ENCODE results near the gene CCDC9. TPM values are rescaled to one million over a fixed set of nuclear protein-coding genes. Genes with fewer than 3 reads are reported as not detected.

The CCDC9 gene
- total RNA-seq: 8.3 and 9.3 TPM in 2 replicates

DNA sequence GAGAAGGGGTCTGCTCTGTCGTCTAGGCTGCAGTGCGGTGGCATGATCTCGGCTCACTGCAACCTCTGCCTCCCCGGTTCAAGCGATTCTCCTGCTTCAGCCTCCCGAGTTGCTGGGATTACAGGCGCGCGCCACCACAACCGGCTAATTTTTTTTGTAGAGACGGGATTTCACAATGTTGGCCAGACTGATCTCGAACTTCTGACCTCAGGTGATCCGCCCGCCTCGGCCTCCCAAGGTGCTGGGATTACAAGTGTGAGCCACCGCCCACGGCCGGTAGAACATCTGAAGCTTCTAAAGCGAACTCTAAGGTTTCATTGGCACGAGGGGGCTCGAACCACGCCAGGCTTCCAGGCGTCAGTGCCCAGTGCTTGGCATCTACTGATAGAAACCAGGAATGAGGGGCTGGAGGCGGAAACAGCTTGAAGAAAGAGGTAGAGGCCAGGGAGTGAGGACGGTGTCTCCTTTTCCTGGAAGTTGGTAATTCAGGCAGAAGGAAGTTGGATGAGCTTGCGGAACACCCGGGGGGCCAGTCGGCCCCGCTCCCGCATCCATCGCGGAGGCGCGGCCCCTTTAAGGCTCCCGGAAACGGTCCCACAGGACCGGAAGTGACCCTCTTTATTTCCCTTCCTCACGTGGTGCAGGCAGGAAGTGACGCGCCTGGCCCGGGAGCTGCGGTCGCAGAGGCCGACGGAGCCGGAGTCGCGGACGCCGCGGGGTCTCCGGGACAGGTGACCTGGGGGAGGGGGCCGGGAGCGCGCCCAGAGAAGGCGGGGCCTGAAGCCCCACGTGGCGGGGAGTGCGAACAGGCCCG is at the start of gene CCDC9:
Gene CCDC9, plus strand, starts transcription at position 647 of the 814 bp plus-strand sequence. CDS start 1,876 bp downstream, outside the sequence.

DNA sequence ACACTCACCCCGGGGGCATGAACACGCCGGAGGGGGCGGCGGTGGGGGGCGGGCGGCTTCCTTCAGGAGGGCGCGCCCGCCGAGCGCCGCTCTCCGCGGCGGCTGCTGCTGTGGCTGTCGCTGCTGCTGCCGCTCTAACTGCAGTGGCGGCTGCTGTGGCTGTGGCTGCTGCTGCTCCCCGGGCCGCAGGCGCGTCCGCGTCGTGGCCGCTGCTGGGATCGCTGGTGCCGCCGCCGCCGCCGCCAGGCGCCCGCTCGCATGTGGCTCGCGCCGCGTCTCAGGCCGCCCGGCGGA is 25.5 kb upstream of the CCDC9 start, which contains the start of gene BBC3:
Gene BBC3, minus strand, starts transcription at position 279 of the 294 bp plus-strand sequence. CDS start 2,768 bp downstream, outside the sequence.

DNA sequence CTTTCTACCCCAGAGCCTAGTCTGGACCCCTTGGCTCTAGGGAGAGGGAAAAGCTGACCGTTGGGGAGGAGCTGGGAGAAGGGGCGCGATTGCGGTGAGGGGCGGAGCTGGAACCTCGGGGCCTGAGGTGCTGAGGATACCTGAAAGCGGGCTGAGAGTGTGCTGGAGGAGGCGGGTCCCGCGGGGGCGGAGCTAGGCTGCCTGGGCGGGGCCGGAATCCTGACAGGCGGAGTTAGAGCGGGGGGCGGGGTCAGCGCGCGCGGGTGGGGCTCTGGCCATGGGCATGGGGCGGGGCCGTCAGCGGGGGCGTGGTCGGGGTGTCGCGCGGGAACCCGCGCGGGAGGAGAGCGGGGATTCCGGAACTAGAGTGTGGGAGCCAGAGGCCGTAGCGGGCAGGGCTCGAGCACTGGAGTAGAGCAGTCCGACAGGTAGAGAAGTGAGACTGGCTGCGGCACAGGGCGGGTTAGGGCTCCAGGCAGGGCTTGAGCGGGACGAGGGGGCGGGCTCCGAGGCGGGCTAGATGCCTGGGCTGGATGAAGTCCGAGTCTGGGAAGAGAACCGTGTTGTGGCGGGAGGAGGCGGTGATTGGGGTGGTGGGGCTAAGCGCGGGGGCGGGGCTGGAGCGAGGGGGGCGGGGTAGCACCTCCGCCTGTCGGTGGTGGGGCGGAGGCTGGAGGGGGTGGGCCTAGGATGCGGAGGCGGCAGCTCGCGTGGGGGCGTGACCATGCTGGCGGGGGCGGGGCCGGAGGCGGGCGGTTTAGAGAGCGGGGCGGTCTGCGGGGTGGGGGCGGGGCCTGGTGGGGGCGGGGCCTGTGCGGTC is 18.0 kb downstream of the CCDC9 start, which contains the start of gene INAFM1:
Gene INAFM1, plus strand, starts transcription at position 815 of the 820 bp plus-strand sequence. CDS start 35 bp downstream, outside the sequence.

DNA sequence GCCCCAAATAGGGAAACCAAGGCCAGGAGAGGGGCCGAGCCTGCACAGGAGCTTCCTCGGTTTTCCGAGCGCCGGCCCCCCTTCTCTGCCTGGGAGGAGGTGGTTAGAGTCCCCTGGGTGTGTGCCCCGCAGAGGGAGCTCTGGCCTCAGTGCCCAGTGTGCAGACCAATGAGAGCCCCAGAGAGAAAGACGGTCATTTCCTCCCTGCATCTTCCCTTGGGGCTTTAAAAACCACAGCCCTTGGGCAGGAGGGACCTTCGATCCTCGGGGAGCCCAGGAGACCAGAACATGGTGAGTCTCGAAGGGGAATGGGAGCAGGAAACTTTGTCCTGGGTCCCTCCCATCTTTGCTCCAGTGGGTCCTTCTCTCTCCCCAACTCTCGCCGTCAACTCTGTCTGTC is 53.3 kb downstream of the CCDC9 start, which contains the start of gene C5AR1:
Gene C5AR1, plus strand, starts transcription at position 254 of the 400 bp plus-strand sequence. Its CDS starts 35 bp downstream, at position 289.

Other genes with a start within 250 kb of the CCDC9 start
- 0.79 and 1.7 TPM in 2 replicates for gene NPAS1, start 236.7 kb upstream of the CCDC9 start, total RNA-seq
- gene TMEM160, start 207.9 kb upstream of the CCDC9 start, total RNA-seq: 9.0 and 9.3 TPM in 2 replicates
- 10.4 and 13.3 TPM in 2 replicates for gene ZC3H4, start 142.7 kb upstream of the CCDC9 start, total RNA-seq
- gene SAE1, start 125.7 kb upstream of the CCDC9 start, total RNA-seq: 82.1 and 93.9 TPM in 2 replicates
- gene BBC3, start 25.3 kb upstream of the CCDC9 start, total RNA-seq: 10.5 and 14.8 TPM in 2 replicates
- 3.0 and 3.9 TPM in 2 replicates for gene INAFM1, start 18.4 kb downstream of the CCDC9 start, total RNA-seq
- gene C5AR1, start 53.3 kb downstream of the CCDC9 start, total RNA-seq: 0.39 and 0.73 TPM in 2 replicates
- gene C5AR2, start 75.7 kb downstream of the CCDC9 start, total RNA-seq: 0.07 and 0.17 TPM in 2 replicates
- 8.4 and 16.8 TPM in 2 replicates for gene DHX34, start 92.8 kb downstream of the CCDC9 start, total RNA-seq
- gene MEIS3, start 163.0 kb downstream of the CCDC9 start, total RNA-seq: 29.7 and 50.3 TPM in 2 replicates
- 0.20 and 0.36 TPM in 2 replicates for gene SLC8A2, start 215.4 kb downstream of the CCDC9 start, total RNA-seq
- 5.7 and 6.2 TPM in 2 replicates for gene KPTN, start 227.7 kb downstream of the CCDC9 start, total RNA-seq

Data from smooth muscle cell of the pulmonary artery (primary cell).